K562 (cell line): ENCODE measurements around the gene DDRGK1. TPM values are rescaled to one million over a fixed set of nuclear protein-coding genes. Genes with fewer than 3 reads are reported as not detected.
A peak's percentile ranks its signal among the peaks of the same experiment; 100 is the strongest.

Experiments used
- CCAR2 ChIP-seq: fragments of 200-400 bp; formaldehyde crosslinking; IDR thresholded peaks from 2 replicates; pipeline ENCODE4 v1.6.1; 2017; ENCODE audit warnings: mild to moderate bottlenecking, low read depth, low read length
- CREB3L1 ChIP-seq: fragments of 450-650 bp; IDR thresholded peaks from 2 replicates; pipeline ENCODE4 v1.6.1; 2014; ENCODE audit warnings: low read depth, mild to moderate bottlenecking, moderate library complexity, borderline replicate concordance
- DEAF1 ChIP-seq: fragments of 450-650 bp; formaldehyde crosslinking; IDR thresholded peaks from 2 replicates; pipeline ENCODE4 v1.4.0; 2020; ENCODE audit warnings: mild to moderate bottlenecking, moderate library complexity
- ERF ChIP-seq: fragments of 450-650 bp; formaldehyde crosslinking; IDR thresholded peaks from 2 replicates; pipeline ENCODE4 v1.4.0; 2020; ENCODE audit warnings: mild to moderate bottlenecking, mixed read lengths
- FOXA3 ChIP-seq, 2 experiments: fragments of 450-650 bp in 1 of 2; sonication (generic) in 1 of 2; formaldehyde crosslinking; IDR thresholded peaks in 1 of 2; conservative IDR thresholded peaks in 1 of 2; 2 replicates each; pipeline versions ENCODE4 v1.4.0 to v1.8.0; 2020 to 2022; ENCODE audit warnings: mild to moderate bottlenecking in 2 of 2, missing genetic modification reagents in 1 of 2
- HBP1 ChIP-seq: fragments of 450-650 bp; formaldehyde crosslinking; IDR thresholded peaks from 2 replicates; pipeline ENCODE4 v1.4.0; 2022; ENCODE audit warnings: missing genetic modification characterization
- IRF2 ChIP-seq: sonication (generic); formaldehyde crosslinking; IDR thresholded peaks from 2 replicates; pipeline ENCODE4 v1.8.1; 2022; ENCODE audit warnings: mild to moderate bottlenecking, missing genetic modification reagents
- MECOM ChIP-seq: fragments of 250-450 bp; sonication (Bioruptor Pico); IDR thresholded peaks from 2 replicates; pipeline ENCODE4 v1.8.0; 2022; ENCODE audit warnings: inconsistent platforms
- MTA2 ChIP-seq: fragments of 450-650 bp; IDR thresholded peaks from 2 replicates; pipeline ENCODE4 v1.6.1; 2016; ENCODE audit warnings: low read depth
- POLR2AphosphoS5 ChIP-seq: IDR thresholded peaks from 2 replicates; pipeline ENCODE4 v1.6.1; 2011; ENCODE audit warnings: mild to moderate bottlenecking, low read depth, low read length, moderate library complexity; ENCODE audit not compliant: control insufficient read depth, insufficient read depth
- RHOXF2B ChIP-seq: fragments of 250-450 bp; sonication (Bioruptor Pico); conservative IDR thresholded peaks from 2 replicates; pipeline ENCODE4 v1.5.1; 2021
- SAP30 ChIP-seq: fragments of 200-600 bp; sonication (generic); IDR thresholded peaks from 2 replicates; pipeline ENCODE4 v1.6.1; 2012; ENCODE audit warnings: borderline replicate concordance, low read depth, mild to moderate bottlenecking, moderate library complexity, low read length, control low read depth, inconsistent platforms; ENCODE audit not compliant: insufficient read depth, poor library complexity, severe bottlenecking
- THAP12 ChIP-seq: fragments of 250-450 bp; sonication (Bioruptor Pico); IDR thresholded peaks from 2 replicates; pipeline ENCODE4 v1.9.0; 2021; ENCODE audit warnings: mild to moderate bottlenecking, inconsistent platforms
- ZNF143 ChIP-seq: sonication (generic); formaldehyde crosslinking; IDR thresholded peaks from 2 replicates; pipeline ENCODE4 v1.9.0; 2022; ENCODE audit warnings: mild to moderate bottlenecking, missing genetic modification reagents
- ZNF165 ChIP-seq: fragments of 250-450 bp; sonication (Bioruptor Pico); IDR thresholded peaks from 2 replicates; pipeline ENCODE4 v1.4.0; 2020; ENCODE audit warnings: borderline replicate concordance
- ZNF592 ChIP-seq: fragments of 450-650 bp; IDR thresholded peaks from 2 replicates; pipeline ENCODE4 v1.6.1; 2017; ENCODE audit warnings: antibody characterized with exemption, mild to moderate bottlenecking
- polyA plus RNA-seq, 8 experiments: library from polyadenylated mRNA; depleted of rRNA in 4 of 8; stranded (reverse) in 5 of 8; unstranded in 3 of 8; fragments of >200 nt; fragmentation: Nextera tagmentation in 2 of 8; fragmentation: Illumina TruSeq in 1 of 8; extraction: Ambion mirVana in 2 of 8; extraction: Trizol in 1 of 8; gene quantifications; 2 replicates each; pipeline versions ENCODE4 v1.2.1 to v1.2.3, GENCODE V29; 2011 to 2014; ENCODE audit warnings: inconsistent platforms in 1 of 8, missing spikeins in 1 of 8
- total RNA-seq, 7 experiments: library from RNA; depleted of rRNA in 6 of 7; stranded (reverse); fragments of >200 nt in 6 of 7; fragmentation: Illumina TruSeq in 2 of 7; extraction: Trizol in 2 of 7; gene quantifications; 2 replicates each; pipeline versions ENCODE4 v1.2.1 to v1.2.3, GENCODE V29; 2011 to 2021; ENCODE audit warnings: low replicate concordance in 1 of 7

Gene DDRGK1
- total and polyA plus RNA-seq, 9 of the 15 experiments (the other 6 are each of a cell fraction or from before 2014, with no cell fraction given) = 2.3 to 54.4 (median 29.1) TPM

DNA sequence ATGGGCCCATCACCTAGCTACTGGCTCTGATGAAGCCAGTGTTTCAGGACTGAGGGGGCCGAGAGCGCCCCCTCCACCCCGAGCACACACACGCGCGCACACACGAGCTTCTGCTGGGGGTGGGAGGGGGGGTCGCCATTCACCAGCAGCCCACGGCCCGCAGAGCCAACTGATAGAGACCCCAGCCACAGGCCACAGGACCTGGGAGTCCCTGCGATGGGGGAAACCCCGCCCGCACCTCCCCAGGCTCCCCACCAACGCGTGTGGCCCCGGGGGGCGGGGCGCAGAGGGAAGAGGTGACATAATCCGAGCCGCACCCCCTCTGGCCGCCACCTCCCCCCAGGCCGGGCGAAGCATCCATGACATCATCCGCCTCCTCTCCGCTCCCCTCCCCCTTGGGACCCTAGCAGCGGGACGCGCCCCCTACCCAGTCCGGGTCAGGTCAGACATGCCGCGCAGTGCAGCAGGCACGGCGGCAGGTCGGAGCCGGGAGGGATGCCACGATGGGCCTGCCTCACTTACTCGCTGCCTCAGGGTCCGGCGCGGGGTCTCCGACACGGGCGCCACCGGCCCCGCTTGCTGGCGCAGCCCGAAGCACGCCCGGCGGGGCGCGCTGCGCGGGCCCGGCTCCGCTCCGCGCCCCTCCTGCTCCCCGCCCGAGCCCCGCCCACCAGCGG, 31.4 kb downstream of the DDRGK1 start, which contains the start of gene LZTS3 (continued):
- TF ChIP-seq ZNF592 (no peak), RHOXF2B (CRISPR knock-in tag) (no peak), SAP30 (no peak), MTA2 (no peak), IRF2 (CRISPR knock-in tag) (no peak), FOXA3 (CRISPR knock-in tag; conservative IDR thresholded peaks at IDR 0.05 in 1 of 2, IDR thresholded peaks at IDR 0.05 in 1 of 2) (peak in 1 of 2 experiments; percentile 34; a peak in 1 of 4 replicates), MECOM (CRISPR knock-in tag) (no peak), ZNF165 (CRISPR knock-in tag) (no peak), ZNF143 (CRISPR knock-in tag) (no peak), THAP12 (CRISPR knock-in tag) (peak; percentile 56; the same call in 1 of the 2 replicates), CREB3L1 (no peak), HBP1 (no peak), DEAF1 (CRISPR knock-in tag) (no peak), CCAR2 (no peak), POLR2AphosphoS5 (no peak), ERF (CRISPR knock-in tag) (no peak)
